GM12878 (cell line): Measurements from ENCODE around the gene MAML3. TPM values are rescaled to one million over a fixed set of nuclear protein-coding genes. Genes with fewer than 3 reads are reported as not detected.

Source experiments
- ATAC-seq: fragments of 200-7000 bp; cut with Tn5 transposase; 3 replicates; pipeline ENCODE4 v1.9.1; 2020; ENCODE audit warnings: mild to moderate bottlenecking, moderate library complexity
- BruUV-seq: library from RNA; stranded (reverse); fragments of 400-500 nt; replicated peaks from 2 replicates; lab custom pipeline; 2021; lab: Mats Ljungman, UMichigan
- CTCF ChIA-PET: fragments of 300-600 bp; sonication (Branson Sonifier 250); formaldehyde crosslinking; extraction: SDS; loops from one replicate; lab custom pipeline; 2021; ENCODE audit warnings: inconsistent platforms; lab: Yijun Ruan, JAX
- POLR2A ChIA-PET: fragments of 350-600 bp; formaldehyde crosslinking; extraction: SDS; loops from one replicate; lab custom pipeline; 2021; ENCODE audit warnings: inconsistent platforms; lab: Charles Lee
- RAD21 ChIA-PET: fragments of 300-600 bp; sonication (Branson Sonifier 250); formaldehyde crosslinking; loops from one replicate; lab custom pipeline; 2023; ENCODE audit warnings: antibody characterized with exemption; ENCODE audit not compliant: unreplicated experiment; lab: Charles Lee
- SMC1A ChIA-PET: fragments of 300-600 bp; sonication (Branson Sonifier 250); formaldehyde crosslinking; loops from one replicate; lab custom pipeline; 2023; ENCODE audit not compliant: unreplicated experiment, uncharacterized antibody; lab: Charles Lee
- DNase-seq: peaks from one replicate; pipeline ENCODE4 v3.0.0-alpha.2; 2011; ENCODE audit warnings: low read depth, low spot score
- FAIRE-seq: peaks from 3 replicates; lab custom pipeline; 2011; peaks lifted over from hg19 to GRCh38; lab: Jason Lieb, UNC
- H2AFZ ChIP-seq: 2 replicates; pipeline ENCODE4 v1.6.0; 2011; ENCODE audit warnings: low read depth, low read length, control low read depth; ENCODE audit not compliant: control insufficient read depth
- H3K27ac ChIP-seq: 2 replicates; pipeline ENCODE4 v1.5.1; 2011; ENCODE audit warnings: control low read depth; ENCODE audit not compliant: control insufficient read depth, insufficient read depth
- H3K27me3 ChIP-seq, 2 experiments: replicated peaks in 1 of 2; 2 replicates each; pipeline versions ENCODE4 v1.6.0 to v1.6.1; 2011; ENCODE audit warnings: low read length in 1 of 2; ENCODE audit not compliant: control insufficient read depth in 2 of 2, insufficient read depth in 2 of 2
- H3K36me3 ChIP-seq, 2 experiments: 2 replicates each; pipeline ENCODE4 v1.5.1; 2011; ENCODE audit warnings: low read length in 1 of 2; ENCODE audit not compliant: control insufficient read depth in 2 of 2, insufficient read depth in 2 of 2
- H3K4me1 ChIP-seq: 2 replicates; pipeline ENCODE4 v1.6.1; 2011; ENCODE audit warnings: mild to moderate bottlenecking, low read length, moderate library complexity, mixed read lengths; ENCODE audit not compliant: control insufficient read depth, insufficient read depth
- H3K4me2 ChIP-seq: 2 replicates; pipeline ENCODE4 v1.6.0; 2011; ENCODE audit warnings: control low read depth; ENCODE audit not compliant: control insufficient read depth, insufficient read depth
- H3K4me3 ChIP-seq: fragments of 200-600 bp; sonication (generic); 2 replicates; pipeline ENCODE4 v1.5.1; 2016
- H3K79me2 ChIP-seq: 2 replicates; pipeline ENCODE4 v1.6.0; 2011; ENCODE audit warnings: low read length; ENCODE audit not compliant: control insufficient read depth, insufficient read depth
- H3K9ac ChIP-seq: 2 replicates; pipeline ENCODE4 v1.8.0; 2011; ENCODE audit warnings: low read length, control low read depth, mixed read lengths; ENCODE audit not compliant: control insufficient read depth, insufficient read depth
- H3K9me3 ChIP-seq: replicated peaks from 3 replicates; pipeline ENCODE4 v1.5.1; 2011; ENCODE audit warnings: mild to moderate bottlenecking, low read length; ENCODE audit not compliant: control insufficient read depth, insufficient read depth
- H4K20me1 ChIP-seq: 2 replicates; pipeline ENCODE4 v1.6.0; 2011; ENCODE audit not compliant: control insufficient read depth, insufficient read depth
- BMI1 ChIP-seq: fragments of 450-650 bp; IDR thresholded peaks from 2 replicates; pipeline ENCODE4 v1.6.1; 2016; ENCODE audit warnings: mild to moderate bottlenecking, moderate library complexity, borderline replicate concordance
- CBX5 ChIP-seq: sonication (generic); IDR thresholded peaks from 2 replicates; pipeline ENCODE4 v1.6.1; 2016; ENCODE audit warnings: low read depth, moderate library complexity, mild to moderate bottlenecking, inconsistent platforms
- DPF2 ChIP-seq: fragments of 450-650 bp; IDR thresholded peaks from 2 replicates; pipeline ENCODE4 v1.6.1; 2017; ENCODE audit warnings: mild to moderate bottlenecking
- EP300 ChIP-seq, 2 experiments: fragments of 150-350 bp in 1 of 2; IDR thresholded peaks; 2 replicates each; pipeline ENCODE4 v1.6.1; 2011 to 2012; ENCODE audit warnings: low read depth in 2 of 2, low read length in 2 of 2, borderline replicate concordance in 1 of 2, improper control_type of control experiment in 1 of 2, inconsistent platforms in 1 of 2; ENCODE audit not compliant: control insufficient read depth in 1 of 2
- IKZF1 ChIP-seq: fragments of 450-650 bp; conservative IDR thresholded peaks from 2 replicates; pipeline ENCODE4 v1.6.1; 2017; ENCODE audit warnings: antibody characterized with exemption, mild to moderate bottlenecking
- KAT2A ChIP-seq: conservative IDR thresholded peaks from 2 replicates; pipeline ENCODE4 v1.6.1; 2011; ENCODE audit warnings: low read depth, low read length; ENCODE audit not compliant: control insufficient read depth
- LARP7 ChIP-seq: fragments of 450-650 bp; IDR thresholded peaks from 2 replicates; pipeline ENCODE4 v1.6.1; 2017; ENCODE audit warnings: mild to moderate bottlenecking
- RB1 ChIP-seq: fragments of 450-650 bp; formaldehyde crosslinking; IDR thresholded peaks from 2 replicates; pipeline ENCODE4 v1.6.1; 2017; ENCODE audit warnings: mild to moderate bottlenecking, borderline replicate concordance
- RCOR1 ChIP-seq: conservative IDR thresholded peaks from 2 replicates; pipeline ENCODE4 v1.6.1; 2012; ENCODE audit warnings: low read depth, low read length, improper control_type of control experiment
- RUNX3 ChIP-seq: IDR thresholded peaks from 2 replicates; pipeline ENCODE4 v1.6.1; 2012; ENCODE audit warnings: low read length, inconsistent platforms
- ZNF217 ChIP-seq: fragments of 450-650 bp; IDR thresholded peaks from 2 replicates; pipeline ENCODE4 v1.6.1; 2017; ENCODE audit warnings: antibody characterized with exemption, mild to moderate bottlenecking
- ZNF384 ChIP-seq: IDR thresholded peaks from 2 replicates; pipeline ENCODE4 v1.6.1; 2012; ENCODE audit warnings: low read depth, mild to moderate bottlenecking, low read length, improper control_type of control experiment, borderline replicate concordance
- WGBS: methylation state at CpG from one replicate; pipeline ENCODE4 v1.1.6; 2016; ENCODE audit warnings: low lambda C conversion rate; ENCODE audit not compliant: insufficient replicate concordance, insufficient coverage; ENCODE audit errors: missing lambda C conversion rate; 5-methylcytosine and 5-hydroxymethylcytosine counted together
- in situ Hi-C: fragments of 300-500 bp; cut with MboI; formaldehyde crosslinking; loops from 9 replicates; pipeline ENCODE4 v1.14.3; 2018; ENCODE audit warnings: mixed read lengths
- intact Hi-C: fragments of 100-400 bp; cut with micrococcal nuclease; formaldehyde crosslinking; loops from one replicate; pipeline ENCODE4 v1.14.2; 2022; ENCODE audit not compliant: unreplicated experiment
- polyA plus RNA-seq, 11 experiments: library from polyadenylated mRNA; depleted of rRNA in 4 of 11; unstranded in 6 of 11; stranded (reverse) in 5 of 11; fragments of >200 nt; fragmentation: Nextera tagmentation in 4 of 11; fragmentation: Illumina TruSeq in 1 of 11; extraction: Ambion mirVana in 4 of 11; extraction: Trizol in 1 of 11; gene quantifications; 1 replicate in 1 of 11; 2 replicates in 10 of 11; pipeline versions ENCODE4 v1.2.1 to v1.2.3, GENCODE V29; 2011 to 2016; ENCODE audit warnings: inconsistent platforms in 2 of 11, missing spikeins in 2 of 11, low read depth in 1 of 11
- total RNA-seq, 4 experiments: library from RNA; depleted of rRNA in 3 of 4; stranded (reverse); fragments of >200 nt in 3 of 4; fragmentation: Illumina TruSeq in 1 of 4; extraction: Trizol in 1 of 4; gene quantifications; 2 replicates each; pipeline versions ENCODE4 v1.2.1 to v1.2.3, GENCODE V29; 2013 to 2021

MAML3 gene
- total and polyA plus RNA-seq, 10 of the 15 experiments (the other 5 are each of a cell fraction or from before 2014, with no cell fraction given): under 0.01 to 0.53 (median 0.06) TPM; not detected in 2

- no peak for TF ChIP-seq LARP7
Measured at GRCh38 chr4:140081641-140082390, 72.2 kb downstream of the MAML3 start (continued).

GRCh38 chr4:140080883-140081282 lies 73.1 kb downstream of the MAML3 start:
- H3K79me2 ChIP-seq: no peaks in the 10 kb centered on the region
- peaks cover 0 to 2% of the 10 kb centered on the region in 2 experiments; a peak in 3 of 4 replicates for H3K27me3 ChIP-seq
- 0% methylated on average over 2 of the region's 2 CpGs for WGBS
- CTCF ChIA-PET: no interaction called here
- no peaks in the 10 kb centered on the region for H3K9me3 ChIP-seq
- H3K27ac ChIP-seq: no peak overlapping the region
- H3K4me1 ChIP-seq: no peaks in the 10 kb centered on the region
- BruUV-seq: no TSS peak
- POLR2A ChIA-PET: no interaction called here
- H3K36me3 ChIP-seq: no peaks in the 10 kb centered on the region
- H3K9ac ChIP-seq: no peak overlapping the region
- H3K4me2 ChIP-seq: no peak overlapping the region
- in situ Hi-C loops (no loop called here), intact Hi-C loops (no loop called here)
- ATAC-seq: no peak
- TF ChIP-seq RB1: no peak
- TF ChIP-seq RUNX3: 0 out of 2 replicates have a peak, but pooled peaks have one; percentile 11
- TF ChIP-seq IKZF1: 0 out of 2 replicates have a peak, but pooled peaks have one; percentile 21
- RAD21 ChIA-PET: no interaction called here
- no peak for DNase-seq
- FAIRE-seq: no peak
- no peaks in the 10 kb centered on the region for H4K20me1 ChIP-seq
- SMC1A ChIA-PET: no interaction called here
- no peak overlapping the region for H2AFZ ChIP-seq
- H3K4me3 ChIP-seq: no peak overlapping the region

- in situ Hi-C loops (no loop called here), intact Hi-C loops (no loop called here)
- no peak overlapping the region for H3K4me3 ChIP-seq
- H4K20me1 ChIP-seq: no peaks in the 10 kb centered on the region
- peaks cover 0 to 2% of the 10 kb centered on the region in 2 experiments; a peak in 2 of 4 replicates for H3K27me3 ChIP-seq
- H2AFZ ChIP-seq: no peak overlapping the region
- H3K4me1 ChIP-seq: no peaks in the 10 kb centered on the region
- no TSS peak for BruUV-seq
- no peaks in the 10 kb centered on the region for H3K79me2 ChIP-seq
- no peaks in the 10 kb centered on the region for H3K36me3 ChIP-seq
- DNase-seq: no peak
- FAIRE-seq: no peak
- H3K9me3 ChIP-seq: no peaks in the 10 kb centered on the region
- H3K9ac ChIP-seq: no peak overlapping the region
- 50% methylated on average over 2 of the region's 2 CpGs for WGBS
- RAD21 ChIA-PET: no interaction called here
- no peak overlapping the region for H3K4me2 ChIP-seq
- CTCF ChIA-PET: interaction anchor here (1.4 kb wide), 1 partner anchor 10 kb away, joined by 3 read pairs; no protein-coding TSS in a partner anchor
- POLR2A ChIA-PET: no interaction called here
- no peak overlapping the region for H3K27ac ChIP-seq
- SMC1A ChIA-PET: interaction anchor here (0.7 to 1.9 kb wide), 2 partner anchors 8 to 16 kb away, joined by 3 to 4 read pairs; no protein-coding TSS in a partner anchor
- ATAC-seq: no peak
- TF ChIP-seq CBX5: no peak
- no peak for TF ChIP-seq DPF2
- TF ChIP-seq LARP7: no peak
- no peak for TF ChIP-seq BMI1
- no peak for TF ChIP-seq EP300 (IDR thresholded peaks at IDR 0.05; ENCODE audit: borderline replicate concordance in 1 of 2, control insufficient read depth in 1 of 2, low read depth in 2 of 2, low read length in 2 of 2)
- no peak for TF ChIP-seq RCOR1
- no peak for TF ChIP-seq KAT2A
- TF ChIP-seq ZNF217: no peak
- no peak for TF ChIP-seq ZNF384
Measured at GRCh38 chr4:140078366-140078765, 75.6 kb downstream of the MAML3 start.
